ENCODE results near the gene PCF11.

GRCh38 chr11:83152264-83152663, 4.7 kb upstream of the PCF11 start:
- no peak for TF ChIP-seq CTCF (conservative IDR thresholded peaks at IDR 0.05; ENCODE audit: low read length)
- no peak for TF ChIP-seq EZH2phosphoT487 (IDR thresholded peaks at IDR 0.05; ENCODE audit: borderline replicate concordance, low read depth, low read length)
